GM23248 (cell line): Measurements from ENCODE around the gene STOM.

ENCODE experiments used
- EZH2 ChIP-seq: fragments of 200-600 bp; sonication (generic); IDR thresholded peaks from 2 replicates; pipeline ENCODE4 v1.6.1; 2018; ENCODE audit warnings: antibody characterized with exemption, mild to moderate bottlenecking; ENCODE audit not compliant: insufficient read depth, poor library complexity, severe bottlenecking
- EZH2phosphoT487 ChIP-seq: fragments of 200-600 bp; sonication (generic); IDR thresholded peaks from 2 replicates; pipeline ENCODE4 v1.6.1; 2018; ENCODE audit warnings: antibody characterized with exemption, moderate library complexity, mild to moderate bottlenecking, low read depth; ENCODE audit not compliant: insufficient read depth

DNA sequence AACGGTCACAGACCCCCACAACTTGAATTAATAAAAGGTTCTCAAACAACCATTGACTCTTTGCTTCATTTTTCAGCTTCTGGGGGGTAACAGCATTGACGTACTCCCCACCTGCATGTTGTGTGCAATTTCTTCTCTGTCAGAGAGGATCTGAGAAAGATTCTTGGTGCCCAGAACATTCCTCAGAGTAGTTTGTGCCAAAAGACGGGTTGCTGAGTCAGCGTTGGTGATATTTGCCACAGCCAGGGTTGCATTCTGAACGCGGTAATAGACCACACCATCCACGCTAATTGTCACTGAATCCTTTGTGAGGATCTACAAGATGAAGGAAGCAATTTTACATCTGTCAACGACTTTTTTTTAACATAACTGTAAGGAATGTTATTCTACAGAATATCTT lies 21.0 kb downstream of the STOM start:
- TF ChIP-seq EZH2 (no peak), EZH2phosphoT487 (no peak)
